ENCODE results near the gene ZDHHC14.

Gene ZDHHC14

GRCh38 chr6:157652601-157653363 lies 271.8 kb downstream of the ZDHHC14 start:
- no peak for DNase-seq

GRCh38 chr6:157653521-157653920 lies 272.5 kb downstream of the ZDHHC14 start:
- no peak for DNase-seq

DNA sequence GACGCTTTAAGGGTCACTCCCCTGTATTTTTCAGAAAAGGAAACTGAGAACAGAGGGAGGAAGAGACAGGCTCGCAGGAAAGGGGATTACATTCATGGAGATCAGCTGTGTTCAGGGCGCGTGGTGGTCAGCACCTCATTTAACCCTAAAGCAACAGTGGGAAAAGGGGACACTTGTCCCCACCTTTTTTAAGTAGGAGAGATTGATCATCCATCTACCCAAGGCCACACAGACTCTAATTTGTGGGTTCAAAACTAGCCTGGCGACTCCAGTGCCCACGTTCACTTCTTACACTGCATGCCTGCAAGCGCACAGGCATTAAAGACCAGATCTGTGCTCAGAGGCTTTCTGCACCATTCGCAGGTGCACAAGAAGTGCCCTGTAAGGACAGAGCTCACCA lies 274.1 kb downstream of the ZDHHC14 start:
- no peak for DNase-seq

DNA sequence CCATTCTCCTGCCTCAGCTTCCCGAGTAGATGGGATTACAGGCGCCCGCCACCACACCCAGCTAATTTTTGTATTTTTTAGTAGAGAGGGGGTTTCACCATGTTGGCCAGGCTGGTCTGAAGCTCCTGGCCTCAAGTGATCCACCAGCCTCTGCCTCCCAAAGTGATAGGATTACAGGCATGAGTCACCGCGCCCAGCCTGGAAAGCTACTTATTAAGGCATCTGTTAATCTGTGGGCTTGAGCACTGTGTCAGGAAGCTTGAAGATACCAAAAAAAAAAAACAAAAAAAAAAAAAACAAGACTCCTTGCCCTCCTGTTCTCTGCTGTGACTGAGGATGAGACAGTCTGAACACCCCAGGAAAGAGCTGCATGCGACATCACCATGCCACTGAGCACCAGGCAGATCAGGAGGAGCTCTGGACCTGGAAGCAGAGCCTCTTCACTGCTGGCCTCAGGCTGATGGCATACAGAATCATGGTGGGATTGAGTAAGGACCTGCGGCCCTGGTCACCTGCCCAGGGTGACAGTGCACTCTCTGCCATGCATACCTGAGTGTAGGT lies 275.5 kb downstream of the ZDHHC14 start:
- no peak for DNase-seq

- no peak for DNase-seq
Measured at GRCh38 chr6:157657754-157658153, 276.8 kb downstream of the ZDHHC14 start.

DNA sequence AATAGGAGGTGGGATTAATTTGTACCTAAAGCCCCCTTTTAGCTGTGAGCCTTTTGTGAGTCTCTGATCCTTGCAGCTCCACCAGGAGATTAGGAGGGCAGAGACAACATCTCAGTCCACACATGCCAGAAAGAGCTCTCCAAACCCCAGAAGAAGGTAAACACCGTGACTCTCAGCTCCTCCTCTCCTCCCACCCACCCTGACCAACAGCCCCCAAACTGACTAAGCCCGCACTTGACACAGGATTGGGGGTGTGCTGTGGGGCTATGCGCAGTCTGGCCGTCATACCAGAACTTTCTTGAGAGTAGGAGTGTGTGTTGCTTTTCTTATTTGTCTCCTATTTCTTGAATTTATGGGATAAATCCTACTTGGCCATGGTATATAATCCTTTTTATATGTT lies 277.3 kb downstream of the ZDHHC14 start:
- DNase-seq, result no peak

GRCh38 chr6:157659536-157660271 lies 278.7 kb downstream of the ZDHHC14 start:
- no peak for DNase-seq

GRCh38 chr6:157660414-157660813 lies 279.4 kb downstream of the ZDHHC14 start:
- DNase-seq, result no peak

DNA sequence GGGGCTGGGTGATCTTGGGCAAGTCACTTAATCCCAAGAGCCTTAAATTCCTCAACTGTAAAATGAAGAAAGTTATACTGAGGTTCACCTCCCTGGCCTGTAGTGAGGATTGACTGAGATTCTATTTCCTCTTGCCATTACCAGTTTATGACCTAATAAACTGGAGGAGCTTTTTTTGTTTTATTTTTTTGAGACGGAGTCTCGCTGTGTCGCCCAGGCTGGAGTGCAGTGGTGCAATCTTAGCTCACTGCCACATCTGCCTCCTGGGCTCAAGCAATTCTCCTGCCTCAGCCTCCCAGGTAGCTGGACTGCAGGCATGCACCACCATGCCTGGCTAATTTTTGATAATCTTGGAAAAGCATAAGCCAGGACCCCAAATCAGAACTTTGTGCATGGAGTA lies 280.7 kb downstream of the ZDHHC14 start:
- no peak for DNase-seq

- DNase-seq, result no peak
Measured at GRCh38 chr6:157663261-157663660, 282.3 kb downstream of the ZDHHC14 start.

DNA sequence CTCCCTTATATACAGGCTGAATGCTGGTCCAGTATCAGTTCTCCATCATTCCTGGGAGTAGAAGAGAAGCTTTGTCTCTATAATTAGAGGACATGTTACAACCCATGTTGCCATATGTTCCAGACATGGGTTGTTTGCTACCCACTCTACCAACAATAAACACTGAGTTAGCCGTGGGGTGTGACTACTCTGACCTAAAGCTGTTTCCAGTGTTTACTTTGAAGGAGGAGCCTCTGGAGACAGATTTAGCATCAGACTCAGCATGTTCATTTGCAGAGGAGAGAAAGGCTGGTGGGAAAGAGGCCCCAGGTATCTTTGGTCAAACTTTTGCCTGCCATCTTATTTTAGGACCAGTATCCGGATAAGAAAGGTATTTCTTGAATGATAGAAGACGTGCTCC lies 284.2 kb downstream of the ZDHHC14 start:
- no peak for DNase-seq

DNA sequence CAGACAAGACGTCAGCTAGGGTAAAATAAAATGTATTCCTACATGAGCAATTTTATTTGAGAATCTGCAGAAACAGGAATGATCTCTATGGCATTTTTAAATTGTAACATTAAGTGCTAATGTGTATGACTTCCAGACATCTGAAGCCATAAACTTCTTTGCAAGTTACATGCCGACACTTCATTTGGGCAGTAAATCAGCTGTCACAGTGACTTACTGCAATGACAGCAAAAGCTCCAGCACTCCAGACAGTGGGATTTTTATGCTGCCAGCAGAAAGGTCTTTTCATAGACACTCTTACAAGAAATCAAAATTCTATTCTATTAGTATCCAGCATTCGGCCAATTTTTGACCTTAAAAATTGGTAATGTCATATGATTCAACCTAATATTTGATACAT lies 285.7 kb downstream of the ZDHHC14 start:
- DNase-seq, result no peak

GRCh38 chr6:157667211-157668008 lies 286.4 kb downstream of the ZDHHC14 start:
- peak; percentile 49 for DNase-seq

DNA sequence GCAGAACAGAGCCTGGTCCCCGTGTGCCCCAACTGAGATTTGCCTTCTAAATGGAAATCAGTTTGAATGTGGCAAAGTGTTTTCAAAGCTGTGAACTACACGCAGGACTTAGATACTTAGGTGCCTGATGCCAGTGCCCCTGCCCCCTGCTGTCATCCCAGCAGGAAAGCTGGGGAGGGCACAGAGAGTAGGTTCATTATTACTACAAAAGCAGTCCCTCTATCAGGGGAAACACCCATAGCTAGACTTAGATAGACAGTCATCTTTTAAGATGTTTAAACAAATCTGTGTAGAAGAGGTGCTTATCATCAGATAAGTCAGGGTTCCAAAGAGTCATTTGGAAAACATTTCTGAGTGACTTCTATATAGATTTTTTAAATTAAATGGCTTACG lies 287.0 kb downstream of the ZDHHC14 start:
- DNase-seq, result no peak

DNA sequence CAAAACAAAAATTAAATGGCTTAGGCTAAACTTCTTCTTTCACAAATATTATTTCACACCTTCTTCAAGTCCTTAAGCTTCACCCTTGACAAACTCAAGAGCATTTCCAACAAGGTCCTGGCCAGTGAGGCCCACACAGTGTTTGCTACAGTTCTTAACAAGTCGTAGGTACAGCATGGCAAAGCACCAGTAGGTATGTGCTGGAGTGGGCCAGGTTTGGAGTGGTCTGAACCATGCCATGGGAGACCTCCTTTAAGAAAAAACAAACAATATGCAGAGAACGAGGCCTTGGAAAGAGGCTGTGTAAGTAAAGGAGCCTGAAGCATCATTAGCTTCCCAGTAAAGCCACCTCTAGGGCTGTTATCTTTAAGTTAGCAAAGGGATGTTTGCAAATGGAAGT lies 287.7 kb downstream of the ZDHHC14 start:
- DNase-seq, result no peak

DNA sequence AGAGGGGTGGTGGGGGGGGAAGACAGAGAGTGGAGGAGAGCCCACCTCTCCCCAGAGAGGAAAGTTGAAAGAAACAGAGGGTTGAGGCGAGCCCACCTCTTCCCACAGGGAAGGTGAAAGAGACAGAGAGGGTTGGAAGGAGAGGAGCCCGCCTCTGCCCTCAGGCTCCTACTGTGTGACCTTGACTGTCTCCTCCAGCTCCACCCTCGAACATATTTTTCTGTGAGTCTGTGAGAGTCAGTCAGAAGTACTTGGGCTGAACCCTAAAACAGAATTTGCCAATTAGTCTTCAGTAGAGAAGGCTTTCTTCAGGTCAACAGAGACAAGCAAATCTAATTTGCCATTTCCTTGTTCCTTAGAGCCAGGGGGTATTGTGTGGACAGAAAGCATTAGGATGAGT lies 288.3 kb downstream of the ZDHHC14 start:
- DNase-seq, result no peak

DNA sequence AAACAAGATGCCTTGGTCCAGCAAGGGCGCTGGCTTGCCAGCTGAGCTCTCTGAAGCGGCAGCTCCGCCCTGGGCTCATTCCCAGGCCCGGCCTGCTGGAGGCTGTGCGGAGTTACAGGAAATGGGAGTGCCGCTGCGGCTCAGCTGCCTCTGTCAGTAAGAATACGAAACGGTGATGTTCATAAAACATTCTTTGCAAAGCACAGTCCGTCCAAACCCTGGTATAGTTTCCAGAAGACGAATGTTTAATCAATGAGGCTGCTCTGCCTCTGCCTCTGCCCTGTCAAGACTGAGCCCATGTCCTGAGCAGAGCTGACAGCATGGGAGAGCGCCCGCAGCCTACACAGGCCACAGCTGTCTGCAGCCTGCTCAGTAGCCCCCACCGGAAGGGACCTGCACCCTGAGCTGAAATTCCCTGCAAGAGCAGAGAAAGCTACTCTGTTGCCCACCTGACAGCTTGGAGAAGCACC lies 288.8 kb downstream of the ZDHHC14 start:
- no peak for DNase-seq

GRCh38 chr6:157670466-157671186 lies 289.6 kb downstream of the ZDHHC14 start:
- DNase-seq, result no peak

DNA sequence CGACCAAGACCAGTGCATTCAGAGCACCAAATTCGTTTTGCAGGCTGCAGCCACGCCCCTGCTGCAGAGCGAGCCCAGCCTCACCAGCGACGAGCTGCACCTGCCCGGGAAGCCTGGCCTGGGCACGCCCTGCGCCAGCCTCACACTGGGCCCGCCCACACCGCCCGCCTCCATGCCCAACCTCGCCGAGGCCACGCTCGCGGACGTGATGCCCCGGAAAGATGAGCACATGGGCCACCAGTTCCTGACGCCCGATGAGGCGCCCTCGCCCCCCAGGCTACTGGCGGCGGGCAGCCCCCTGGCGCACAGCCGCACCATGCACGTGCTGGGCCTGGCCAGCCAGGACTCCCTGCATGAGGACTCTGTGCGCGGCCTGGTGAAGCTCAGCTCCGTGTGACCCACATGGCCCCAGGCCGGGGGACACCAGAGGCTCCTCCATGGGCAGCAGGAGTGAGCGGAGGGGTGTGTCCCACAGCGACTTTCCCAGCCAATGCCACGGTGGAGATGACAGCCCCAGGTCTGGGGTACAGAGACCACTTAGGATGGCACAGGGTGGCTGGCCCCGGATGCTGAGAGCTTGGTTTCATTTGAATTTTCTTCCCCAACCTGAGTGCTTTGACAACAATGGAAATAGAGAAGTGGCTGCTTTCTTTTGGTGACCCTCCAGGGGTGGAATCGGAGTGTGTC lies 291.9 kb downstream of the ZDHHC14 start:
- DNase-seq, result no peak

DNA sequence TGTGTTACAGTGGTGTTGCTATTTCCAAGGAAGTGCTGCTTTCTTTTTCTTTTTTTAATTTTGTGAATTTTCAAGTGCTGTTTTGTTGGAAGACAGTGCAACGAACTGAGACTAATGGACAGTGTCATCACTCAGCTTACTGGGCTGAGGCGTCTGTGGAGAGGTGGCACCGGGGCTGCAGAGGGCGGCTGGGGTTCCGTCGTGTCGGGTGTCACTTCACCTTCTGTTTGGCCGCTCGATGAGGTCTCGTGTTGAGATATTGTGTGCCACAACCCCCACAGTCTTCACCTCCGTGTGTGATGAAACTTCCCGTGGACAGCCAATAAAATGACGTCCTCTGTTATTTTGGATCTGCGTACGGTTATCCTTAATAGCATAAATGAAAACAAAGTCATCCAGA lies 292.6 kb downstream of the ZDHHC14 start:
- DNase-seq, result no peak

DNA sequence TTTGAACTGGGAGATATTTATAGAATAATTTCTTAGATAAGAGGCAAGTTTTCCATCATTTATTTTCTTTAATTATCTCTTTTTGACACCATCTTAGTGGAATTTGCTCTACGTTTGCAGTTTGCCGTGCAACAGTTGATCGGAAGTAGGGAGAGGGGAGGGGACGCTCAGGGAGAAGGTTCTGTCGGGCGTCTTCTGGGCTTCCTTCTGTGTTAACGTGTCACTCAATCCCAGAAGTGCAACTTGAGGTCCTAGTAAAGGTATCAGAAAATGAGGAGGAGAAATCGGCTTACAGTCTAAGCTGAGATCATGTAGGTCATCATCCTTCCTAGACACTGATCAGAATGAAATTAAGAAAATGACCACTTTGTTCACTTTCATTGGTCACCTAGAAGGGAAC lies 293.1 kb downstream of the ZDHHC14 start:
- no peak for DNase-seq

GRCh38 chr6:157675831-157676230 lies 294.8 kb downstream of the ZDHHC14 start:
- DNase-seq, result no peak

Measured in GDM1 (cell line).